Body of pancreas (tissue), 4 donors: ENCODE measurements around the gene PATJ. TPM values are rescaled to one million over a fixed set of nuclear protein-coding genes. Genes with fewer than 3 reads are reported as not detected.

Experiments used
- ATAC-seq: fragments of 150-250 bp; one replicate; pipeline ENCODE4 v1.9.1; 2016
- DNase-seq, 4 donors: peaks; one replicate each; pipeline ENCODE4 v3.0.0-alpha.2; 2019
- H3K27ac ChIP-seq, 4 donors: fragments of 200-600 bp; sonication (generic); 1 replicate in 3 of 4; 2 replicates in 1 of 4; pipeline versions ENCODE4 v1.5.1 to v1.6.1; 2016 to 2019; ENCODE audit warnings: mild to moderate bottlenecking in 1 of 4, mixed read lengths in 1 of 4, moderate library complexity in 1 of 4
- H3K27me3 ChIP-seq, 2 donors: fragments of 200-600 bp; sonication (generic); one replicate each; pipeline ENCODE4 v1.6.0; 2016; ENCODE audit warnings: mild to moderate bottlenecking in 1 of 2
- H3K36me3 ChIP-seq, 2 donors: fragments of 200-600 bp; sonication (generic); replicated peaks in 1 of 2; 2 replicates each; pipeline ENCODE4 v1.5.1; 2016; ENCODE audit warnings: low read depth in 2 of 2; ENCODE audit not compliant: insufficient read depth in 1 of 2
- H3K4me1 ChIP-seq: fragments of 200-600 bp; sonication (generic); one replicate; pipeline ENCODE4 v1.6.0; 2016
- H3K4me3 ChIP-seq, 2 donors: fragments of 200-600 bp; sonication (generic); 1 replicate in 1 of 2; 2 replicates in 1 of 2; pipeline ENCODE4 v1.5.1; 2016 to 2019
- H3K9me3 ChIP-seq, 3 donors: fragments of 200-600 bp; sonication (generic); 1 replicate in 2 of 3; 2 replicates in 1 of 3; pipeline ENCODE4 v1.5.1; 2016
- CTCF ChIP-seq, 7 experiments: fragments of 450-650 bp in 4 of 7; fragments of 200-600 bp in 3 of 7; sonication (generic) in 3 of 7; IDR thresholded peaks; one replicate each; pipeline ENCODE4 v1.5.1; 2016 to 2019; ENCODE audit warnings: antibody characterized with exemption in 7 of 7
- POLR2A ChIP-seq, 3 donors: fragments of 450-650 bp; IDR thresholded peaks; one replicate each; pipeline ENCODE4 v1.6.1; 2016; ENCODE audit warnings: antibody characterized with exemption in 3 of 3, mild to moderate bottlenecking in 2 of 3
- WGBS, 2 donors: methylation state at CpG; one replicate each; pipeline ENCODE4 v1.1.5; 2017; 5-methylcytosine and 5-hydroxymethylcytosine counted together
- intact Hi-C: fragments of 100-400 bp; cut with DNase I; formaldehyde crosslinking; loops from one replicate; pipeline ENCODE4 v1.15.1; 2023
- total RNA-seq, 2 donors: library from RNA; depleted of rRNA; stranded (reverse); fragments of >200 nt; gene quantifications; one replicate each; pipeline ENCODE4 v1.1.0, GENCODE V29; 2016

Gene PATJ
- total RNA-seq, 2 donors from 2014 or later = 54.2 to 72.5 TPM

- Histone ChIP-seq H3K4me3 (no peak overlapping the region), H3K9me3 (no peaks in the 10 kb centered on the region), H3K4me1 (no peaks in the 10 kb centered on the region), H3K36me3 (peaks cover 0 to 9% of the 10 kb centered on the region in 2 donors), H3K27ac (no peak overlapping the region), H3K27me3 (no peaks in the 10 kb centered on the region)
- DNase-seq = no peak
- 89 to 90% methylated on average over 4 of the region's 4 CpGs for WGBS, 2 donors
- TF ChIP-seq CTCF (IDR thresholded peaks at IDR 0.05) = no peak
- no peak for TF ChIP-seq POLR2A (IDR thresholded peaks at IDR 0.05)
- ATAC-seq = no peak
- intact Hi-C loops = no loop called here
Measured at GRCh38 chr1:61807606-61808140, 65.4 kb downstream of the PATJ start.

- no peak overlapping the region for H3K27ac ChIP-seq
- no peaks in the 10 kb centered on the region for H3K4me1 ChIP-seq
- H3K4me3 ChIP-seq = no peak overlapping the region
- ATAC-seq (no peak), DNase-seq (no peak)
- no peaks in the 10 kb centered on the region for H3K27me3 ChIP-seq
- H3K9me3 ChIP-seq = no peaks in the 10 kb centered on the region
- WGBS, 2 donors = 91 to 95% methylated on average over 4 of the region's 4 CpGs
- H3K36me3 ChIP-seq = peaks cover 0 to 7% of the 10 kb centered on the region in 2 donors
- intact Hi-C loops = no loop called here
- TF ChIP-seq CTCF (IDR thresholded peaks at IDR 0.05) = no peak
- no peak for TF ChIP-seq POLR2A (IDR thresholded peaks at IDR 0.05)
Measured at GRCh38 chr1:61808321-61808720, 66.0 kb downstream of the PATJ start.

- no peak overlapping the region for H3K27ac ChIP-seq
- TF ChIP-seq CTCF (IDR thresholded peaks at IDR 0.05) (no peak), POLR2A (IDR thresholded peaks at IDR 0.05) (no peak)
Measured at GRCh38 chr1:61808968-61809367, 66.7 kb downstream of the PATJ start.

GRCh38 chr1:61812916-61813315, 70.6 kb downstream of the PATJ start:
- no peak overlapping the region for H3K27ac ChIP-seq
- WGBS, 2 donors = 86 to 95% methylated on average over 1 of the region's 1 CpG
- TF ChIP-seq CTCF (IDR thresholded peaks at IDR 0.05) (no peak), POLR2A (IDR thresholded peaks at IDR 0.05) (no peak)
- H3K27me3 ChIP-seq = no peaks in the 10 kb centered on the region
- no peaks in the 10 kb centered on the region for H3K9me3 ChIP-seq
- no peak overlapping the region for H3K4me3 ChIP-seq
- intact Hi-C loops = no loop called here
- H3K36me3 ChIP-seq = peaks cover 0 to 4% of the 10 kb centered on the region in 2 donors
- ATAC-seq (no peak), DNase-seq (no peak)
- no peaks in the 10 kb centered on the region for H3K4me1 ChIP-seq

More at GRCh38 chr1:61808968-61809367, 66.7 kb downstream of the PATJ start:
- intact Hi-C loops = no loop called here
- Histone ChIP-seq H3K9me3 (no peaks in the 10 kb centered on the region), H3K36me3 (peaks cover 0 to 7% of the 10 kb centered on the region in 2 donors), H3K27me3 (no peaks in the 10 kb centered on the region), H3K4me1 (no peaks in the 10 kb centered on the region), H3K4me3 (no peak overlapping the region)
- ATAC-seq = no peak
- no peak for DNase-seq
- WGBS, 2 donors = 63 to 71% methylated on average over 4 of the region's 4 CpGs

GRCh38 chr1:61816191-61816590, 73.9 kb downstream of the PATJ start:
- intact Hi-C loops = no loop called here
- Histone ChIP-seq H3K4me3 (no peak overlapping the region), H3K27me3 (no peaks in the 10 kb centered on the region), H3K27ac (no peak overlapping the region), H3K9me3 (no peaks in the 10 kb centered on the region), H3K4me1 (no peaks in the 10 kb centered on the region), H3K36me3 (peaks cover 0 to 3% of the 10 kb centered on the region in 2 donors)
- WGBS, 2 donors = 94 to 97% methylated on average over 3 of the region's 3 CpGs
- ATAC-seq (no peak), DNase-seq (no peak)
- TF ChIP-seq POLR2A (IDR thresholded peaks at IDR 0.05) = no peak
- TF ChIP-seq CTCF (IDR thresholded peaks at IDR 0.05) = no peak
